ENCODE results near the gene ROBO1. TPM values are rescaled to one million over a fixed set of nuclear protein-coding genes. Genes with fewer than 3 reads are reported as not detected.
A peak's percentile ranks its signal among the peaks of the same experiment; 100 is the strongest.

Gene ROBO1
- total and polyA plus RNA-seq, 9 donors, result 26.2 to 77.2 (median 38.7) TPM

- no peaks in the 10 kb centered on the region for H3K27me3 ChIP-seq (ENCODE audit: control insufficient read depth, insufficient read depth, low read length)
- no peak overlapping the region for H3K27ac ChIP-seq (ENCODE audit: low read length)
- no peaks in the 10 kb centered on the region for H3K36me3 ChIP-seq (ENCODE audit: control insufficient read depth, insufficient read depth, low read length)
- no peaks in the 10 kb centered on the region for H3K4me1 ChIP-seq (ENCODE audit: control insufficient read depth, insufficient read depth, low read length)
- DNase-seq, result peak; percentile 49
- no peak overlapping the region for H3K4me3 ChIP-seq (ENCODE audit: low read length)
- no CpG with 5 or more reads among the region's 2 CpGs for WGBS (ENCODE audit: insufficient coverage)
- no peaks in the 10 kb centered on the region for H3K9me3 ChIP-seq (replicated peaks; ENCODE audit: control insufficient read depth, low read depth, low read length)
These were observed 1187.1 kb downstream of the ROBO1 start for GRCh38 chr3:78580681-78581080.

GRCh38 chr3:78571486-78571885, 1196.3 kb downstream of the ROBO1 start:
- no peak overlapping the region for H3K4me3 ChIP-seq (ENCODE audit: low read length)
- no peaks in the 10 kb centered on the region for H3K36me3 ChIP-seq (ENCODE audit: control insufficient read depth, insufficient read depth, low read length)
- WGBS (ENCODE audit: insufficient coverage), result no CpG with 5 or more reads among the region's 1 CpG
- no peaks in the 10 kb centered on the region for H3K4me1 ChIP-seq (ENCODE audit: control insufficient read depth, insufficient read depth, low read length)
- H3K27ac ChIP-seq (ENCODE audit: low read length), result no peak overlapping the region
- no peaks in the 10 kb centered on the region for H3K27me3 ChIP-seq (ENCODE audit: control insufficient read depth, insufficient read depth, low read length)
- no peaks in the 10 kb centered on the region for H3K9me3 ChIP-seq (replicated peaks; ENCODE audit: control insufficient read depth, low read depth, low read length)
- DNase-seq, result no peak

- DNase-seq, result no peak
- Histone ChIP-seq H3K27me3 (ENCODE audit: control insufficient read depth, insufficient read depth, low read length) (no peaks in the 10 kb centered on the region), H3K4me3 (ENCODE audit: low read length) (no peak overlapping the region), H3K4me1 (ENCODE audit: control insufficient read depth, insufficient read depth, low read length) (no peaks in the 10 kb centered on the region), H3K9me3 (replicated peaks; ENCODE audit: control insufficient read depth, low read depth, low read length) (no peaks in the 10 kb centered on the region), H3K27ac (ENCODE audit: low read length) (no peak overlapping the region), H3K36me3 (ENCODE audit: control insufficient read depth, insufficient read depth, low read length) (no peaks in the 10 kb centered on the region)
- WGBS (ENCODE audit: insufficient coverage), result 92% methylated on average over 2 of the region's 10 CpGs
These were observed 1197.3 kb downstream of the ROBO1 start for GRCh38 chr3:78570496-78570895.

GRCh38 chr3:78569804-78570203, 1198.0 kb downstream of the ROBO1 start:
- no peaks in the 10 kb centered on the region for H3K9me3 ChIP-seq (replicated peaks; ENCODE audit: control insufficient read depth, low read depth, low read length)
- 16% methylated on average over 5 of the region's 6 CpGs for WGBS (ENCODE audit: insufficient coverage)
- no peaks in the 10 kb centered on the region for H3K27me3 ChIP-seq (ENCODE audit: control insufficient read depth, insufficient read depth, low read length)
- H3K4me1 ChIP-seq (ENCODE audit: control insufficient read depth, insufficient read depth, low read length), result no peaks in the 10 kb centered on the region
- no peak overlapping the region for H3K27ac ChIP-seq (ENCODE audit: low read length)
- H3K4me3 ChIP-seq (ENCODE audit: low read length), result no peak overlapping the region
- no peaks in the 10 kb centered on the region for H3K36me3 ChIP-seq (ENCODE audit: control insufficient read depth, insufficient read depth, low read length)
- DNase-seq, result no peak

- H3K4me3 ChIP-seq (ENCODE audit: low read length), result no peak overlapping the region
- H3K27me3 ChIP-seq (ENCODE audit: control insufficient read depth, insufficient read depth, low read length), result no peaks in the 10 kb centered on the region
- no peak for DNase-seq
- no CpG with 5 or more reads among the region's 1 CpG for WGBS (ENCODE audit: insufficient coverage)
- H3K27ac ChIP-seq (ENCODE audit: low read length), result no peak overlapping the region
- H3K36me3 ChIP-seq (ENCODE audit: control insufficient read depth, insufficient read depth, low read length), result no peaks in the 10 kb centered on the region
- no peaks in the 10 kb centered on the region for H3K9me3 ChIP-seq (replicated peaks; ENCODE audit: control insufficient read depth, low read depth, low read length)
- no peaks in the 10 kb centered on the region for H3K4me1 ChIP-seq (ENCODE audit: control insufficient read depth, insufficient read depth, low read length)
These were observed 1202.1 kb downstream of the ROBO1 start for GRCh38 chr3:78565712-78566111.

GRCh38 chr3:78562328-78562727, 1205.5 kb downstream of the ROBO1 start:
- Histone ChIP-seq H3K4me3 (ENCODE audit: low read length) (no peak overlapping the region), H3K36me3 (ENCODE audit: control insufficient read depth, insufficient read depth, low read length) (no peaks in the 10 kb centered on the region), H3K4me1 (ENCODE audit: control insufficient read depth, insufficient read depth, low read length) (no peaks in the 10 kb centered on the region), H3K27ac (ENCODE audit: low read length) (no peak overlapping the region), H3K27me3 (ENCODE audit: control insufficient read depth, insufficient read depth, low read length) (no peaks in the 10 kb centered on the region), H3K9me3 (replicated peaks; ENCODE audit: control insufficient read depth, low read depth, low read length) (no peaks in the 10 kb centered on the region)
- no CpG with 5 or more reads among the region's 1 CpG for WGBS (ENCODE audit: insufficient coverage)
- no peak for DNase-seq
